ENCODE measurements around the gene HIPK3.

GRCh38 chr11:33383920-33384209, 126.7 kb downstream of the HIPK3 start:
- no peak for TF ChIP-seq CTCF (IDR thresholded peaks at IDR 0.05; ENCODE audit: insufficient read depth, low read depth, low read length)
- no peak for TF ChIP-seq EZH2 (IDR thresholded peaks at IDR 0.05; ENCODE audit: insufficient read depth, low read length)
